SK-N-SH (cell line): ENCODE results near the gene CNIH2. TPM values are rescaled to one million over a fixed set of nuclear protein-coding genes. Genes with fewer than 3 reads are reported as not detected.

Experiments
- CTCF ChIA-PET: fragments of 300-600, 350-600 bp; formaldehyde crosslinking; extraction: SDS; loops from one replicate; lab custom pipeline; 2021; lab: Yijun Ruan, JAX
- POLR2A ChIA-PET: fragments of 350-600 bp; sonication (Branson Sonifier 250); formaldehyde crosslinking; extraction: SDS; loops from one replicate; lab custom pipeline; 2020; ENCODE audit warnings: antibody characterized with exemption, inconsistent platforms; lab: Yijun Ruan, JAX
- DNase-seq: peaks from one replicate; pipeline ENCODE4 v3.0.0; 2012
- H2AFZ ChIP-seq: fragments of 200-600 bp; sonication (generic); 2 replicates; pipeline ENCODE4 v1.8.1; 2016; ENCODE audit warnings: antibody characterized with exemption, mild to moderate bottlenecking, low read depth
- H3F3A ChIP-seq: fragments of 200-600 bp; sonication (generic); replicated peaks from 2 replicates; pipeline ENCODE3; 2016; ENCODE audit warnings: antibody characterized with exemption, mild to moderate bottlenecking; ENCODE audit not compliant: insufficient read depth
- H3K27ac ChIP-seq, 2 experiments: fragments of 200-500 bp in 1 of 2; fragments of 200-600 bp in 1 of 2; sonication (Bioruptor generic) in 1 of 2; sonication (generic), shearing (Covaris generic) in 1 of 2; 2 replicates each; pipeline versions ENCODE4 v1.5.1 to v1.6.1; 2014 to 2016; ENCODE audit warnings: low read depth in 2 of 2, inconsistent platforms in 1 of 2, low read length in 1 of 2, mild to moderate bottlenecking in 1 of 2, mixed read lengths in 1 of 2
- H3K27me3 ChIP-seq: fragments of 200-600 bp; sonication (generic), shearing (Covaris generic); 2 replicates; pipeline ENCODE4 v1.6.1; 2016; ENCODE audit warnings: mixed run types; ENCODE audit not compliant: insufficient read depth
- H3K36me3 ChIP-seq, 2 experiments: fragments of 200-500 bp in 1 of 2; fragments of 200-600 bp in 1 of 2; sonication (Bioruptor generic) in 1 of 2; sonication (generic) in 1 of 2; replicated peaks in 1 of 2; 2 replicates each; pipeline versions ENCODE3 to v1.5.1; 2014 to 2016; ENCODE audit warnings: low read length in 1 of 2, mild to moderate bottlenecking in 1 of 2; ENCODE audit not compliant: insufficient read depth in 2 of 2, control insufficient read depth in 1 of 2
- H3K4me1 ChIP-seq, 2 experiments: fragments of 200-500 bp in 1 of 2; fragments of 200-600 bp in 1 of 2; sonication (Bioruptor generic) in 1 of 2; sonication (generic), shearing (Covaris generic) in 1 of 2; 2 replicates each; pipeline versions ENCODE4 v1.5.1 to v1.6.1; 2014 to 2016; ENCODE audit warnings: low read depth in 1 of 2, low read length in 1 of 2, mixed run types in 1 of 2; ENCODE audit not compliant: insufficient read depth in 2 of 2, control insufficient read depth in 1 of 2
- H3K4me2 ChIP-seq: fragments of 200-600 bp; sonication (generic), shearing (Covaris generic); 2 replicates; pipeline ENCODE4 v1.6.1; 2017; ENCODE audit warnings: mixed run types
- H3K4me3 ChIP-seq, 2 experiments: fragments of 200-500 bp in 1 of 2; fragments of 200-600 bp in 1 of 2; sonication (Bioruptor generic) in 1 of 2; sonication (generic), shearing (Covaris generic) in 1 of 2; 2 replicates each; pipeline versions ENCODE4 v1.5.1 to v1.8.1; 2014 to 2016; ENCODE audit warnings: low read depth in 2 of 2, inconsistent platforms in 1 of 2, low read length in 1 of 2, mild to moderate bottlenecking in 1 of 2, mixed read lengths in 1 of 2, moderate library complexity in 1 of 2
- H3K79me2 ChIP-seq: fragments of 200-600 bp; sonication (generic); 2 replicates; pipeline ENCODE4 v1.8.1; 2017; ENCODE audit warnings: mild to moderate bottlenecking; ENCODE audit not compliant: insufficient read depth
- H3K9ac ChIP-seq: fragments of 200-600 bp; sonication (generic); 2 replicates; pipeline ENCODE4 v1.6.1; 2017; ENCODE audit warnings: mixed run types
- H3K9me2 ChIP-seq: fragments of 200-600 bp; sonication (generic); 2 replicates; pipeline ENCODE4 v1.6.1; 2017; ENCODE audit warnings: mixed run types
- H3K9me3 ChIP-seq: fragments of 200-600 bp; sonication (generic); 2 replicates; pipeline ENCODE4 v1.6.1; 2017; ENCODE audit warnings: mixed run types, mild to moderate bottlenecking, moderate library complexity
- H4K20me1 ChIP-seq: fragments of 200-600 bp; sonication (generic); 2 replicates; pipeline ENCODE4 v1.6.1; 2017; ENCODE audit warnings: mild to moderate bottlenecking, mixed run types; ENCODE audit not compliant: insufficient read depth
- CHD2 ChIP-seq: fragments of 150-350 bp; IDR thresholded peaks from 2 replicates; pipeline ENCODE4 v1.6.1; 2018; ENCODE audit warnings: low read length; ENCODE audit not compliant: partially characterized antibody
- CTCF ChIP-seq: fragments of 200-600 bp; sonication (generic); IDR thresholded peaks from 2 replicates; pipeline ENCODE4 v1.6.1; 2017; ENCODE audit warnings: antibody characterized with exemption, mild to moderate bottlenecking, moderate library complexity
- ELF1 ChIP-seq: IDR thresholded peaks from 2 replicates; pipeline ENCODE4 v1.4.0; 2012
- EZH2phosphoT487 ChIP-seq: fragments of 200-600 bp; sonication (generic); IDR thresholded peaks from 2 replicates; pipeline ENCODE4 v1.6.1; 2017; ENCODE audit warnings: low read depth, mixed run types, mild to moderate bottlenecking, antibody characterized with exemption, moderate library complexity, borderline replicate concordance
- FOSL2 ChIP-seq: IDR thresholded peaks from 2 replicates; pipeline ENCODE4 v1.4.0; 2012; ENCODE audit warnings: low read depth, mild to moderate bottlenecking, moderate library complexity, borderline replicate concordance
- FOXJ3 ChIP-seq: sonication (generic); formaldehyde crosslinking; IDR thresholded peaks from 2 replicates; pipeline ENCODE4 v1.5.1; 2020; ENCODE audit warnings: mild to moderate bottlenecking, missing genetic modification reagents
- FOXM1 ChIP-seq: IDR thresholded peaks from 2 replicates; pipeline ENCODE4 v1.4.0; 2012; ENCODE audit warnings: low read depth, mild to moderate bottlenecking
- GABPA ChIP-seq: IDR thresholded peaks from 2 replicates; pipeline ENCODE4 v1.4.0; 2012; ENCODE audit warnings: low read depth, mild to moderate bottlenecking
- GATA2 ChIP-seq: sonication (generic); formaldehyde crosslinking; IDR thresholded peaks from 2 replicates; pipeline ENCODE4 v1.5.0; 2020; ENCODE audit warnings: mild to moderate bottlenecking, missing genetic modification reagents
- JUND ChIP-seq: IDR thresholded peaks from 2 replicates; pipeline ENCODE4 v1.4.0; 2012
- MAX ChIP-seq: IDR thresholded peaks from 2 replicates; pipeline ENCODE4 v1.4.0; 2012; ENCODE audit warnings: low read depth
- MEF2A ChIP-seq: IDR thresholded peaks from 2 replicates; pipeline ENCODE4 v1.4.0; 2012; ENCODE audit warnings: low read depth, borderline replicate concordance
- MXI1 ChIP-seq: IDR thresholded peaks from 2 replicates; pipeline ENCODE4 v1.6.1; 2012; ENCODE audit warnings: mild to moderate bottlenecking, low read depth, low read length, improper control_type of control experiment
- NFIC ChIP-seq: IDR thresholded peaks from 2 replicates; pipeline ENCODE4 v1.4.0; 2012; ENCODE audit warnings: borderline replicate concordance
- NRF1 ChIP-seq: IDR thresholded peaks from 2 replicates; pipeline ENCODE4 v1.6.1; 2012; ENCODE audit warnings: low read depth, mild to moderate bottlenecking, low read length
- PBX3 ChIP-seq: IDR thresholded peaks from 2 replicates; pipeline ENCODE4; 2012
- RCOR1 ChIP-seq: fragments of 150-350 bp; IDR thresholded peaks from 2 replicates; pipeline ENCODE4 v1.6.1; 2017; ENCODE audit warnings: antibody characterized with exemption, low read length
- RFX5 ChIP-seq: IDR thresholded peaks from 2 replicates; pipeline ENCODE4 v1.6.1; 2012; ENCODE audit warnings: mild to moderate bottlenecking, improper control_type of control experiment, low read length
- SMC3 ChIP-seq: IDR thresholded peaks from 2 replicates; pipeline ENCODE4 v1.6.1; 2012; ENCODE audit warnings: low read depth, low read length, improper control_type of control experiment
- TCF12 ChIP-seq: IDR thresholded peaks from 2 replicates; pipeline ENCODE4 v1.4.0; 2012
- YY1 ChIP-seq: IDR thresholded peaks from 2 replicates; pipeline ENCODE4 v1.4.0; 2012; ENCODE audit warnings: low read depth, mild to moderate bottlenecking
- WGBS: methylation state at CpG from one replicate; pipeline ENCODE4 v1.1.6; 2017; ENCODE audit warnings: low lambda C conversion rate; 5-methylcytosine and 5-hydroxymethylcytosine counted together
- polyA plus RNA-seq, 3 experiments: library from polyadenylated mRNA; depleted of rRNA; stranded (reverse); fragments of >200 nt; gene quantifications; 2 replicates each; pipeline ENCODE4 v1.2.3, GENCODE V29; 2012
- TF ChIP-seq, protein P1 (sequence below): IDR thresholded peaks from 2 replicates; pipeline ENCODE4 v1.4.0; 2012; ENCODE audit warnings: low read depth, borderline replicate concordance

CNIH2 gene
- polyA plus RNA-seq, 1 of the 3 experiments (the other 2 are of a cell fraction), result 11.8 TPM

DNA sequence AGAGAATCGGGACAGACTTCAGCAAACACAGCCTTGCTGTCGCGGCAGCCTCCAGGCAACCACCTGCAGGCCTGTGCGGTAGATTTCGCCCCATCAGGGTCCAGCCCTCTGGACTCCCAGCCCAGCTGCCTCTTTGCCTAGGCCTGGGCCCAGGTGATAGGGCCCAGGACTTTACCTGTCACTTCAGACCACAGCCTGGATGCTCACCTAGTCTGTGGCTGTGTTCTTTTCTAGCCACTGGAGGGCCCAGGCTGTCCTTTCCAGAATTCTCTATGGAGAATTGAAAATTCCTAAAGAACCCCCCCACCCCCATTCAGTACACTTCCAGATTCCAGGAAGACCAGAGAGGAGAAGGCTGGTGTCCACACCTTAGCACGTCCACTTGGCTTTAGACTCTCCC, 40.1 kb upstream of the CNIH2 start:
- POLR2A ChIA-PET, result no interaction called here
- no peaks in the 10 kb centered on the region for H3K9me2 ChIP-seq
- no peak overlapping the region for H3K4me3 ChIP-seq
- peaks cover 16 to 91% of the 10 kb centered on the region in 2 experiments for H3K36me3 ChIP-seq
- no peak for DNase-seq
- CTCF ChIA-PET, result interaction anchor here (4.8 kb wide), 1 partner anchor 15 kb away, joined by 34 read pairs; no protein-coding TSS in a partner anchor
- no peaks in the 10 kb centered on the region for H3K27me3 ChIP-seq
- no peaks in the 10 kb centered on the region for H3K4me1 ChIP-seq
- H3K79me2 ChIP-seq, result no peaks in the 10 kb centered on the region
- H2AFZ ChIP-seq, result no peak overlapping the region
- H3K9me3 ChIP-seq, result no peaks in the 10 kb centered on the region
- H3K9ac ChIP-seq, result no peak overlapping the region
- WGBS, result 99% methylated on average over 6 of the region's 6 CpGs
- no peak for TF ChIP-seq ELF1
- no peak for TF ChIP-seq MXI1
- no peak for TF ChIP-seq CTCF
- TF ChIP-seq RCOR1, result no peak
- TF ChIP-seq JUND, result no peak
- no peak for TF ChIP-seq RFX5
- no peak for TF ChIP-seq FOSL2
- TF ChIP-seq GATA2 (CRISPR knock-in tag), result no peak
- no peak for TF ChIP-seq FOXM1
- TF ChIP-seq CHD2, result no peak
- no peak for TF ChIP-seq NFIC
- TF ChIP-seq YY1, result no peak
- no peak for TF ChIP-seq MAX
- no peak for TF ChIP-seq FOXJ3 (CRISPR knock-in tag)
- TF ChIP-seq NRF1, result no peak
- no peak overlapping the region for H3K27ac ChIP-seq
- H3F3A ChIP-seq, result no peaks in the 10 kb centered on the region
- H4K20me1 ChIP-seq, result no peaks in the 10 kb centered on the region
- no peak overlapping the region for H3K4me2 ChIP-seq

GRCh38 chr11:66238786-66239413, 39.1 kb upstream of the CNIH2 start:
- no peak overlapping the region for H2AFZ ChIP-seq
- H3F3A ChIP-seq, result no peaks in the 10 kb centered on the region
- no peaks in the 10 kb centered on the region for H4K20me1 ChIP-seq
- no peaks in the 10 kb centered on the region for H3K9me3 ChIP-seq
- H3K9me2 ChIP-seq, result no peaks in the 10 kb centered on the region
- H3K36me3 ChIP-seq, result peaks cover 16 to 90% of the 10 kb centered on the region in 2 experiments
- CTCF ChIA-PET, result interaction anchor here (1.2 to 4.8 kb wide), 3 partner anchors 11 to 26 kb away, joined by 3 to 34 read pairs (median 4); no protein-coding TSS in a partner anchor
- H3K27ac ChIP-seq, result no peak overlapping the region
- no peak for DNase-seq
- no peaks in the 10 kb centered on the region for H3K4me1 ChIP-seq
- no peaks in the 10 kb centered on the region for H3K27me3 ChIP-seq
- H3K4me3 ChIP-seq, result no peak overlapping the region
- no peak overlapping the region for H3K9ac ChIP-seq
- no peaks in the 10 kb centered on the region for H3K79me2 ChIP-seq
- WGBS, result 96% methylated on average over 12 of the region's 17 CpGs
- POLR2A ChIA-PET, result interaction anchor here (0.7 kb wide), 1 partner anchor 19 kb away, joined by 3 read pairs; no protein-coding TSS in a partner anchor
- H3K4me2 ChIP-seq, result no peak overlapping the region
- TF ChIP-seq CHD2, result no peak
- TF ChIP-seq JUND, result no peak
- no peak for TF ChIP-seq EZH2phosphoT487
- no peak for TF ChIP-seq TCF12
- TF ChIP-seq NRF1, result no peak
- no peak for TF ChIP-seq MEF2A
- TF ChIP-seq PBX3, result no peak
- no peak for TF ChIP-seq MAX
- TF ChIP-seq NFIC, result no peak
- TF ChIP-seq GABPA, result no peak
- TF ChIP-seq MXI1, result no peak
- TF ChIP-seq SMC3, result no peak
- TF ChIP-seq FOSL2, result no peak
- no peak for TF ChIP-seq GATA2 (CRISPR knock-in tag)
- TF ChIP-seq, protein P1, sequence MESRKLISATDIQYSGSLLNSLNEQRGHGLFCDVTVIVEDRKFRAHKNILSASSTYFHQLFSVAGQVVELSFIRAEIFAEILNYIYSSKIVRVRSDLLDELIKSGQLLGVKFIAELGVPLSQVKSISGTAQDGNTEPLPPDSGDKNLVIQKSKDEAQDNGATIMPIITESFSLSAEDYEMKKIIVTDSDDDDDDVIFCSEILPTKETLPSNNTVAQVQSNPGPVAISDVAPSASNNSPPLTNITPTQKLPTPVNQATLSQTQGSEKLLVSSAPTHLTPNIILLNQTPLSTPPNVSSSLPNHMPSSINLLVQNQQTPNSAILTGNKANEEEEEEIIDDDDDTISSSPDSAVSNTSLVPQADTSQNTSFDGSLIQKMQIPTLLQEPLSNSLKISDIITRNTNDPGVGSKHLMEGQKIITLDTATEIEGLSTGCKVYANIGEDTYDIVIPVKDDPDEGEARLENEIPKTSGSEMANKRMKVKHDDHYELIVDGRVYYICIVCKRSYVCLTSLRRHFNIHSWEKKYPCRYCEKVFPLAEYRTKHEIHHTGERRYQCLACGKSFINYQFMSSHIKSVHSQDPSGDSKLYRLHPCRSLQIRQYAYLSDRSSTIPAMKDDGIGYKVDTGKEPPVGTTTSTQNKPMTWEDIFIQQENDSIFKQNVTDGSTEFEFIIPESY, result no peak
- TF ChIP-seq YY1, result no peak
